Panc1 (cell line): ENCODE measurements around the gene MED16.

Experiments
- POLR2AphosphoS5 ChIP-seq: IDR thresholded peaks from 2 replicates; pipeline ENCODE4 v1.6.1; 2012; ENCODE audit warnings: mild to moderate bottlenecking, low read depth, low read length, moderate library complexity
- TF ChIP-seq, protein P1 (sequence below): fragments of 450-650 bp; IDR thresholded peaks from 2 replicates; pipeline ENCODE4 v1.5.1; 2017; ENCODE audit warnings: mild to moderate bottlenecking

DNA sequence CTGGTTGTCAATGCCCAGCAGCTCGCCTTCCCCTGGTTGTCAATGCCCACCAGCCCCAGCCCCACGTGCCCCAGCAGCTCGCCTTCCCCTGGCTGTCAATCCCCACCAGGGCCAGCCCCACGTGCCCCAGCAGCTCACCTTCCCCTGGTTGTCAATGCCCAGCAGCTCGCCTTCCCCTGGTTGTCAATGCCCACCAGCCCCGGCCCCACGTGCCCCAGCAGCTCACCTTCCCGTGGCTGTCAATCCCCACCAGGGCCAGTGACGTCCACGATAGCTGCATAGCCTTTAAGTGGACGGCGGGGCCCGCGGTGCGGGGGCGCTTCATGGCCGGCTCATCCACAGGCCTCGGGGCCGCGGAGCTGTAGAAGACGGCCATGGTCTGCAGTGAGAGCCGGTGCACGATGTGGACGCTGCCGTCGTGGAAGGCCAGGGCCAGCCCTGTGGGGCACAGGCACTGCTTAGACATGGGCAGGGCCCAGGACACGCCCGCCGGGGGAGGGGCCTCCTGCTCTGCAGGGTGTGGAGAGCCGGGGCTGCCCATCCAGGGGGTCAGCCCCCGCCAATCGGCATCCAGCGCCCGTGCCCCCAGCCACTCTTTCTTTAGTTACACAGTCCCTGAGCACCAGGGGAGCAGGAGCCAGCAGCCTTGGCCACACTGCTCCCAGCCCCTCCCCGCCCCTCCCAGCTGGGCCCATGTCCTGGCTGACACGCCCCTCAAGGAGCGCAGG is 13.1 kb downstream of the MED16 start:
- TF ChIP-seq, protein P1, sequence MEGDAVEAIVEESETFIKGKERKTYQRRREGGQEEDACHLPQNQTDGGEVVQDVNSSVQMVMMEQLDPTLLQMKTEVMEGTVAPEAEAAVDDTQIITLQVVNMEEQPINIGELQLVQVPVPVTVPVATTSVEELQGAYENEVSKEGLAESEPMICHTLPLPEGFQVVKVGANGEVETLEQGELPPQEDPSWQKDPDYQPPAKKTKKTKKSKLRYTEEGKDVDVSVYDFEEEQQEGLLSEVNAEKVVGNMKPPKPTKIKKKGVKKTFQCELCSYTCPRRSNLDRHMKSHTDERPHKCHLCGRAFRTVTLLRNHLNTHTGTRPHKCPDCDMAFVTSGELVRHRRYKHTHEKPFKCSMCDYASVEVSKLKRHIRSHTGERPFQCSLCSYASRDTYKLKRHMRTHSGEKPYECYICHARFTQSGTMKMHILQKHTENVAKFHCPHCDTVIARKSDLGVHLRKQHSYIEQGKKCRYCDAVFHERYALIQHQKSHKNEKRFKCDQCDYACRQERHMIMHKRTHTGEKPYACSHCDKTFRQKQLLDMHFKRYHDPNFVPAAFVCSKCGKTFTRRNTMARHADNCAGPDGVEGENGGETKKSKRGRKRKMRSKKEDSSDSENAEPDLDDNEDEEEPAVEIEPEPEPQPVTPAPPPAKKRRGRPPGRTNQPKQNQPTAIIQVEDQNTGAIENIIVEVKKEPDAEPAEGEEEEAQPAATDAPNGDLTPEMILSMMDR, result no peak
- TF ChIP-seq POLR2AphosphoS5, result no peak
